Measurements from ENCODE around the gene KIAA1549.
"Not testable (repeated sequence)": the region's sequence is repeated elsewhere in the genome, so short reads cannot be mapped to it uniquely, and the experiment has no call there.

KIAA1549 gene

DNA sequence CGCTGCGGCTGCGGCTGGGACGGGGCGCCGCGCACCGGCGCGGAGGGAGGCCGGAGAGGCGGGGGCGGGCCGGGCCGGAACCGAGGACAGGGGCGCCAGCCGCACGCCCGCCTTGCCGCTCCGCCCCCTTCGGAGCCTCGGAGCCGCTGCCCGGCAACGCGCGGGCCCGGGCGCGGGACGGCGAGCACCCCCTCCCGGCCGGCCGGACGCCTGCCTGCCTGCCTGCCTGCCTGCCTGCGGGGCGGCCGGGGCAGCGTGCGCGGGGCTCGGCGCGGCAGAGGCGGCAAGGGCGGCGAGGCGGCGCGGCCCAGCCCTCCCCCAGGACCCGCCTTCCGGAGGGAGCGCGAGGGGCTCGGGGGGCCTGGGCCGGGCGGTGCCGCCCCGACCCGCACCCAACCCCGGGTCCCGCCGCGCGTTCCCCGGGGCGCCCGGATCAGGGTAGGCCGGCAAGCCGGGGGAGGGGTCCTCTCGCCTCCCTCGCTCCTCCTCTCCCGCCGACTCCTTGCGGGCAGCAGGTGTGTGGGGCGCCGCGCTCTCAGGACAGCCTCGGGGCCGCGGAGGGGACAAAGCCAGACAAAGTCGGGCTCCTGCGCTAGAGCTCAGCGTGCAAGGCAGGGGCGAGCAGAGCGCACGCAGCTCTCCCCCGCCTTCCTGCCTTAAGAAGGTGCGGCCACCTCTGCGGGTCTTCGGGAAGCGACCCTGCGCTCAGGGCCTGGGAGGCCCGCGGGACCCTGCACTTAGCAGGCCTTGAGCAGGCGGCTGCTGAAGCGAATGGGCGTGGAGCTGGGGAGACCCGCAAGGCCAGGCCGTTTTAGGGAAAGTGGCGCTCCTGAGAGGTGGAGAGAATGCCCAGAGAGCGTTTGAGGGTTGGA lies at the start of gene KIAA1549:
Gene KIAA1549, minus strand, starts transcription at position 58 of the 872 bp plus-strand sequence. CDS start 120 bp downstream, outside the sequence.
- Histone ChIP-seq H3K36me3 (ENCODE audit: control insufficient read depth in 1 of 2, insufficient read depth in 2 of 2, low read length in 2 of 2) (no peaks in the 10 kb centered on the region), H3K9ac (ENCODE audit: low read depth in 1 of 2, low read length in 2 of 2) (peak within 1 kb of the TSS in 1 of 2 donors; percentile 44), H3K9me3 (ENCODE audit: control insufficient read depth in 1 of 2, low read length in 2 of 2) (no peaks in the 10 kb centered on the region), H3K27me3 (ENCODE audit: control insufficient read depth in 1 of 2, insufficient read depth in 2 of 2, low read length in 2 of 2) (peaks cover 0 to 12% of the 10 kb centered on the region in 2 donors), H3K27ac (ENCODE audit: low read depth, low read length) (no peak within 1 kb of the TSS), H3K4me3 (ENCODE audit: low read depth in 1 of 2, low read length in 2 of 2) (peak within 1 kb of the TSS; percentile 76), H3K4me1 (ENCODE audit: control insufficient read depth in 1 of 2, insufficient read depth in 2 of 2, low read length in 2 of 2) (peaks cover 11 to 14% of the 10 kb centered on the region in 2 donors)

GRCh38 chr7:139029353-139029752 lies 48.2 kb upstream of the KIAA1549 start:
- no peak overlapping the region for H3K9ac ChIP-seq (ENCODE audit: low read depth in 1 of 2, low read length in 2 of 2)
- H3K27me3 ChIP-seq (ENCODE audit: control insufficient read depth in 1 of 2, insufficient read depth in 2 of 2, low read length in 2 of 2), result no peaks in the 10 kb centered on the region
- no peak overlapping the region for H3K27ac ChIP-seq (ENCODE audit: low read depth, low read length)
- H3K9me3 ChIP-seq (ENCODE audit: control insufficient read depth in 1 of 2, low read length in 2 of 2), result no peaks in the 10 kb centered on the region
- H3K4me1 ChIP-seq (ENCODE audit: control insufficient read depth in 1 of 2, insufficient read depth in 2 of 2, low read length in 2 of 2), result peaks cover 0 to 2% of the 10 kb centered on the region in 2 donors
- peaks cover 15 to 28% of the 10 kb centered on the region in 2 donors for H3K36me3 ChIP-seq (ENCODE audit: control insufficient read depth in 1 of 2, insufficient read depth in 2 of 2, low read length in 2 of 2)
- H3K4me3 ChIP-seq (ENCODE audit: low read depth in 1 of 2, low read length in 2 of 2), result no peak overlapping the region

- no peak overlapping the region for H3K27ac ChIP-seq (ENCODE audit: low read depth, low read length)
- no peaks in the 10 kb centered on the region for H3K27me3 ChIP-seq (ENCODE audit: control insufficient read depth in 1 of 2, insufficient read depth in 2 of 2, low read length in 2 of 2)
- H3K4me1 ChIP-seq (ENCODE audit: control insufficient read depth in 1 of 2, insufficient read depth in 2 of 2, low read length in 2 of 2), result no peaks in the 10 kb centered on the region
- no peaks in the 10 kb centered on the region for H3K9me3 ChIP-seq (ENCODE audit: control insufficient read depth in 1 of 2, low read length in 2 of 2)
- no peak overlapping the region for H3K4me3 ChIP-seq (ENCODE audit: low read depth in 1 of 2, low read length in 2 of 2)
- no peak overlapping the region for H3K9ac ChIP-seq (ENCODE audit: low read depth in 1 of 2, low read length in 2 of 2)
- peaks cover 15 to 39% of the 10 kb centered on the region in 2 donors for H3K36me3 ChIP-seq (ENCODE audit: control insufficient read depth in 1 of 2, insufficient read depth in 2 of 2, low read length in 2 of 2)
Measured at GRCh38 chr7:139026551-139026950, 45.4 kb upstream of the KIAA1549 start.

GRCh38 chr7:139025861-139026260 lies 44.7 kb upstream of the KIAA1549 start:
- not testable (repeated sequence) for H3K27ac ChIP-seq (ENCODE audit: low read depth, low read length); H3K27me3 ChIP-seq (ENCODE audit: control insufficient read depth in 1 of 2, insufficient read depth in 2 of 2, low read length in 2 of 2); H3K9ac ChIP-seq (ENCODE audit: low read depth in 1 of 2, low read length in 2 of 2); H3K4me3 ChIP-seq (ENCODE audit: low read depth in 1 of 2, low read length in 2 of 2); H3K9me3 ChIP-seq (ENCODE audit: control insufficient read depth in 1 of 2, low read length in 2 of 2); H3K4me1 ChIP-seq (ENCODE audit: control insufficient read depth in 1 of 2, insufficient read depth in 2 of 2, low read length in 2 of 2)
- H3K36me3 ChIP-seq (ENCODE audit: control insufficient read depth in 1 of 2, insufficient read depth in 2 of 2, low read length in 2 of 2), result peaks cover 15 to 39% of the 10 kb centered on the region in 2 donors

DNA sequence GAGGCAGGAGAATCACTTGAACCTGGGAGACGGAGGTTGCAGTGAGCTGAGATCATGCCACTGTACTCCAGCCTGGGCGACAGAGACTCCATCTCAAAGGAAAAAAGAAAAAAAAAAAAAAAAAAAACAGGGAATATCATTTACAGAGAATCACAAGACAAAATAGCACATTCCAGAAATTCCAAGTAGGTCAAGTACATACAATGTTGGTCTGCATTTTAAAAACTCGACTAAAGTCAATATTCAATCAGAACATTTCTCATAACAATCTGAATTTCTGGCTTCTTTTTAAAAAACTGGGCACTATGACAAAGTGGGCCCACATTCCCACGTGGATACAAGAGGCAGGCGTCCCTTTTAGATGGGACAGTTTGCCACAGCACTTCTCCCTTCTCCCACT lies 41.9 kb upstream of the KIAA1549 start:
- H3K9me3 ChIP-seq (ENCODE audit: control insufficient read depth in 1 of 2, low read length in 2 of 2), result no peaks in the 10 kb centered on the region
- no peak overlapping the region for H3K9ac ChIP-seq (ENCODE audit: low read depth in 1 of 2, low read length in 2 of 2)
- H3K4me1 ChIP-seq (ENCODE audit: control insufficient read depth in 1 of 2, insufficient read depth in 2 of 2, low read length in 2 of 2), result peaks cover 0 to 7% of the 10 kb centered on the region in 2 donors
- peaks cover 8 to 26% of the 10 kb centered on the region in 2 donors for H3K36me3 ChIP-seq (ENCODE audit: control insufficient read depth in 1 of 2, insufficient read depth in 2 of 2, low read length in 2 of 2)
- H3K27ac ChIP-seq (ENCODE audit: low read depth, low read length), result no peak overlapping the region
- no peaks in the 10 kb centered on the region for H3K27me3 ChIP-seq (ENCODE audit: control insufficient read depth in 1 of 2, insufficient read depth in 2 of 2, low read length in 2 of 2)
- no peak overlapping the region for H3K4me3 ChIP-seq (ENCODE audit: low read depth in 1 of 2, low read length in 2 of 2)

- Histone ChIP-seq H3K4me1 (ENCODE audit: control insufficient read depth in 1 of 2, insufficient read depth in 2 of 2, low read length in 2 of 2) (peaks cover 0 to 7% of the 10 kb centered on the region in 2 donors), H3K36me3 (ENCODE audit: control insufficient read depth in 1 of 2, insufficient read depth in 2 of 2, low read length in 2 of 2) (peaks cover 8 to 23% of the 10 kb centered on the region in 2 donors), H3K4me3 (ENCODE audit: low read depth in 1 of 2, low read length in 2 of 2) (no peak overlapping the region), H3K27me3 (ENCODE audit: control insufficient read depth in 1 of 2, insufficient read depth in 2 of 2, low read length in 2 of 2) (no peaks in the 10 kb centered on the region), H3K9me3 (ENCODE audit: control insufficient read depth in 1 of 2, low read length in 2 of 2) (no peaks in the 10 kb centered on the region), H3K27ac (ENCODE audit: low read depth, low read length) (no peak overlapping the region), H3K9ac (ENCODE audit: low read depth in 1 of 2, low read length in 2 of 2) (no peak overlapping the region)
Measured at GRCh38 chr7:139022286-139022685, 41.1 kb upstream of the KIAA1549 start.

- Histone ChIP-seq H3K4me3 (ENCODE audit: low read depth in 1 of 2, low read length in 2 of 2) (no peak overlapping the region), H3K9ac (ENCODE audit: low read depth in 1 of 2, low read length in 2 of 2) (no peak overlapping the region), H3K36me3 (ENCODE audit: control insufficient read depth in 1 of 2, insufficient read depth in 2 of 2, low read length in 2 of 2) (peaks cover 0 to 11% of the 10 kb centered on the region in 2 donors), H3K27ac (ENCODE audit: low read depth, low read length) (no peak overlapping the region), H3K9me3 (ENCODE audit: control insufficient read depth in 1 of 2, low read length in 2 of 2) (no peaks in the 10 kb centered on the region), H3K4me1 (ENCODE audit: control insufficient read depth in 1 of 2, insufficient read depth in 2 of 2, low read length in 2 of 2) (peaks cover 0 to 7% of the 10 kb centered on the region in 2 donors), H3K27me3 (ENCODE audit: control insufficient read depth in 1 of 2, insufficient read depth in 2 of 2, low read length in 2 of 2) (no peaks in the 10 kb centered on the region)
Measured at GRCh38 chr7:139018910-139019309, 37.7 kb upstream of the KIAA1549 start.

DNA sequence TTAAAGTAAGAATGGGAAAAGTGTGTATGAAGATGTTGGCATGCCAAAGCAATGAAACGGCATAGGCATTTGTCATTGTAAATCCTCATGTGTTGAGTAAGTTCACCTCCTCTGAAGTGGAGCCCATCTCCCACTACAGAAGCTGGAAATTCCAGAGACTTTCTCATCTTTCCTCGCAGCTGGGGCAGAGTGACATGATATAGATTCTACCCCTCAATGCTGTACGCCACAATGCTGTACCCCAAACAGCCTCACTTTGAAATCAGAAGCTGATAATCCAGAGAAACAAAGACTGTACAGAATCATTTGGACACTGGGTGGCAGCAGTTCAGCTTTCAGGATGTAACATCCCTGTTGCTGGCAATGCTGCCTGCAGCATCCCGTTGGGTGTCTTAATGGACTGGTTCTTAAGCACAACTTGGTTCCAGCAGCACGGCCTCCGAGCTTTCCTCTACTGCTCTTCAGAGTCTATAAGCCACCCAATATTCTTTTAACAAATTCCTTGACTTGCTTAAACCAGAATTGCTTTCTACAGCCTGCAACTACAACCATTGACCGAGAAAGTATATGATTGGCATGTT lies 35.8 kb upstream of the KIAA1549 start:
- peaks cover 0 to 7% of the 10 kb centered on the region in 2 donors for H3K4me1 ChIP-seq (ENCODE audit: control insufficient read depth in 1 of 2, insufficient read depth in 2 of 2, low read length in 2 of 2)
- H3K9me3 ChIP-seq (ENCODE audit: control insufficient read depth in 1 of 2, low read length in 2 of 2), result no peaks in the 10 kb centered on the region
- H3K9ac ChIP-seq (ENCODE audit: low read depth in 1 of 2, low read length in 2 of 2), result no peak overlapping the region
- H3K27me3 ChIP-seq (ENCODE audit: control insufficient read depth in 1 of 2, insufficient read depth in 2 of 2, low read length in 2 of 2), result no peaks in the 10 kb centered on the region
- no peak overlapping the region for H3K27ac ChIP-seq (ENCODE audit: low read depth, low read length)
- H3K4me3 ChIP-seq (ENCODE audit: low read depth in 1 of 2, low read length in 2 of 2), result no peak overlapping the region
- no peaks in the 10 kb centered on the region for H3K36me3 ChIP-seq (ENCODE audit: control insufficient read depth in 1 of 2, insufficient read depth in 2 of 2, low read length in 2 of 2)

GRCh38 chr7:139011373-139011772 lies 30.2 kb upstream of the KIAA1549 start:
- Histone ChIP-seq H3K27ac (ENCODE audit: low read depth, low read length) (no peak overlapping the region), H3K36me3 (ENCODE audit: control insufficient read depth in 1 of 2, insufficient read depth in 2 of 2, low read length in 2 of 2) (no peaks in the 10 kb centered on the region), H3K4me3 (ENCODE audit: low read depth in 1 of 2, low read length in 2 of 2) (no peak overlapping the region), H3K4me1 (ENCODE audit: control insufficient read depth in 1 of 2, insufficient read depth in 2 of 2, low read length in 2 of 2) (no peaks in the 10 kb centered on the region), H3K9me3 (ENCODE audit: control insufficient read depth in 1 of 2, low read length in 2 of 2) (no peaks in the 10 kb centered on the region), H3K9ac (ENCODE audit: low read depth in 1 of 2, low read length in 2 of 2) (no peak overlapping the region), H3K27me3 (ENCODE audit: control insufficient read depth in 1 of 2, insufficient read depth in 2 of 2, low read length in 2 of 2) (no peaks in the 10 kb centered on the region)

GRCh38 chr7:139004321-139005090 lies 23.3 kb upstream of the KIAA1549 start:
- Histone ChIP-seq H3K27me3 (ENCODE audit: control insufficient read depth in 1 of 2, insufficient read depth in 2 of 2, low read length in 2 of 2) (no peaks in the 10 kb centered on the region), H3K36me3 (ENCODE audit: control insufficient read depth in 1 of 2, insufficient read depth in 2 of 2, low read length in 2 of 2) (no peaks in the 10 kb centered on the region), H3K27ac (ENCODE audit: low read depth, low read length) (no peak overlapping the region), H3K4me1 (ENCODE audit: control insufficient read depth in 1 of 2, insufficient read depth in 2 of 2, low read length in 2 of 2) (no peaks in the 10 kb centered on the region), H3K9me3 (ENCODE audit: control insufficient read depth in 1 of 2, low read length in 2 of 2) (peaks cover 0 to 8% of the 10 kb centered on the region in 2 donors), H3K4me3 (ENCODE audit: low read depth in 1 of 2, low read length in 2 of 2) (no peak overlapping the region), H3K9ac (ENCODE audit: low read depth in 1 of 2, low read length in 2 of 2) (no peak overlapping the region)
